ENCODE results near the gene SHROOM1.

- TF ChIP-seq CTCF (conservative IDR thresholded peaks at IDR 0.05; ENCODE audit: low read length): no peak
- TF ChIP-seq EZH2phosphoT487 (IDR thresholded peaks at IDR 0.05; ENCODE audit: borderline replicate concordance): no peak
Observed at GRCh38 chr5:132800545-132800944, 29.9 kb downstream of the SHROOM1 start.

Measured in Loucy (cell line).